ENCODE results near the gene ADGRG2. TPM values are rescaled to one million over a fixed set of nuclear protein-coding genes. Genes with fewer than 3 reads are reported as not detected.

The ADGRG2 gene
- total and polyA plus RNA-seq, 2 experiments from 2014 or later = 2.1 to 4.5 TPM

GRCh38 chrX:18992829-18993228, 129.4 kb downstream of the ADGRG2 start:
- Histone ChIP-seq H3K9me3 (ENCODE audit: low read depth) (no peaks in the 10 kb centered on the region), H3K79me2 (no peaks in the 10 kb centered on the region), H3K4me1 (ENCODE audit: insufficient read depth) (no peaks in the 10 kb centered on the region), H3K4me2 (no peak overlapping the region), H4K20me1 (ENCODE audit: insufficient read depth, poor library complexity, severe bottlenecking) (no peaks in the 10 kb centered on the region), H3K9me2 (replicated peaks; ENCODE audit: insufficient read depth) (no peaks in the 10 kb centered on the region), H2AFZ (no peak overlapping the region), H3K27ac (no peak overlapping the region), H3K4me3 (no peak overlapping the region), H3K27me3 (no peaks in the 10 kb centered on the region), H3K36me3 (replicated peaks; ENCODE audit: insufficient read depth, low read depth) (no peaks in the 10 kb centered on the region)
- 64% methylated on average over 7 of the region's 7 CpGs for WGBS (ENCODE audit: low lambda C conversion rate, missing lambda C conversion rate)
- TF ChIP-seq EZH2 (IDR thresholded peaks at IDR 0.05; ENCODE audit: borderline replicate concordance) (no peak), EZH2phosphoT487 (IDR thresholded peaks at IDR 0.05; ENCODE audit: low read depth, severe bottlenecking, unreplicated experiment) (no peak), CTCF (IDR thresholded peaks at IDR 0.05; ENCODE audit: poor library complexity) (no peak)
- peak; percentile 39 for DNase-seq (ENCODE audit: low spot score)

GRCh38 chrX:18985186-18985435, 137.2 kb downstream of the ADGRG2 start:
- H2AFZ ChIP-seq = peak overlapping the region; percentile 32
- TF ChIP-seq CTCF (IDR thresholded peaks at IDR 0.05; ENCODE audit: poor library complexity) = no peak
- TF ChIP-seq EZH2phosphoT487 (IDR thresholded peaks at IDR 0.05; ENCODE audit: low read depth, severe bottlenecking, unreplicated experiment) = no peak
- no peak for TF ChIP-seq EZH2 (IDR thresholded peaks at IDR 0.05; ENCODE audit: borderline replicate concordance)

GRCh38 chrX:18984381-18985185, 137.7 kb downstream of the ADGRG2 start:
- H3K27ac ChIP-seq = peak overlapping the region; percentile 97
- no peaks in the 10 kb centered on the region for H3K36me3 ChIP-seq (replicated peaks; ENCODE audit: insufficient read depth, low read depth)
- peak; percentile 90 for DNase-seq (ENCODE audit: low spot score)
- H3K27me3 ChIP-seq = no peaks in the 10 kb centered on the region
- peak overlapping the region; percentile 32 for H2AFZ ChIP-seq
- peak overlapping the region; percentile 92 for H3K4me3 ChIP-seq
- H4K20me1 ChIP-seq (ENCODE audit: insufficient read depth, poor library complexity, severe bottlenecking) = no peaks in the 10 kb centered on the region
- no peaks in the 10 kb centered on the region for H3K9me3 ChIP-seq (ENCODE audit: low read depth)
- peaks cover 20% of the 10 kb centered on the region for H3K79me2 ChIP-seq
- WGBS (ENCODE audit: low lambda C conversion rate, missing lambda C conversion rate) = 48% methylated on average over 15 of the region's 71 CpGs
- no peaks in the 10 kb centered on the region for H3K9me2 ChIP-seq (replicated peaks; ENCODE audit: insufficient read depth)
- peak overlapping the region; percentile 69 for H3K4me2 ChIP-seq
- H3K4me1 ChIP-seq (ENCODE audit: insufficient read depth) = no peaks in the 10 kb centered on the region
- no peak for TF ChIP-seq EZH2 (IDR thresholded peaks at IDR 0.05; ENCODE audit: borderline replicate concordance)
- no peak for TF ChIP-seq EZH2phosphoT487 (IDR thresholded peaks at IDR 0.05; ENCODE audit: low read depth, severe bottlenecking, unreplicated experiment)
- peak; percentile 3 for TF ChIP-seq CTCF (IDR thresholded peaks at IDR 0.05; ENCODE audit: poor library complexity)

More at GRCh38 chrX:18985186-18985435, 137.2 kb downstream of the ADGRG2 start:
- Histone ChIP-seq H4K20me1 (ENCODE audit: insufficient read depth, poor library complexity, severe bottlenecking) (no peaks in the 10 kb centered on the region), H3K27ac (peak overlapping the region; percentile 97), H3K9me3 (ENCODE audit: low read depth) (no peaks in the 10 kb centered on the region), H3K79me2 (peaks cover 20% of the 10 kb centered on the region), H3K27me3 (no peaks in the 10 kb centered on the region), H3K4me2 (peak overlapping the region; percentile 69), H3K36me3 (replicated peaks; ENCODE audit: insufficient read depth, low read depth) (no peaks in the 10 kb centered on the region), H3K4me1 (ENCODE audit: insufficient read depth) (no peaks in the 10 kb centered on the region), H3K4me3 (peak overlapping the region; percentile 92), H3K9me2 (replicated peaks; ENCODE audit: insufficient read depth) (no peaks in the 10 kb centered on the region)
- no peak for DNase-seq (ENCODE audit: low spot score)
- 53% methylated on average over 4 of the region's 4 CpGs for WGBS (ENCODE audit: low lambda C conversion rate, missing lambda C conversion rate)
